HepG2 (cell line): ENCODE data around the gene PCYT2. TPM values are rescaled to one million over a fixed set of nuclear protein-coding genes. Genes with fewer than 3 reads are reported as not detected.

ENCODE experiments used
- BRD4 ChIP-seq: sonication (generic); formaldehyde crosslinking; IDR thresholded peaks from 2 replicates; pipeline ENCODE4 v1.4.0; 2020; ENCODE audit warnings: missing genetic modification reagents
- FOXM1 ChIP-seq: sonication (generic); formaldehyde crosslinking; IDR thresholded peaks from 2 replicates; pipeline ENCODE4 v1.5.0; 2020; ENCODE audit warnings: missing genetic modification reagents
- GATA4 ChIP-seq: sonication (generic); IDR thresholded peaks from 2 replicates; pipeline ENCODE4 v1.6.1; 2016; ENCODE audit warnings: antibody characterized with exemption, low read depth, borderline replicate concordance
- GLMP ChIP-seq: sonication (generic); formaldehyde crosslinking; IDR thresholded peaks from 2 replicates; pipeline ENCODE4 v1.9.0; 2021; ENCODE audit warnings: missing genetic modification reagents, mild to moderate bottlenecking, borderline replicate concordance
- KDM6A ChIP-seq: IDR thresholded peaks from 2 replicates; pipeline ENCODE4 v1.6.1; 2016; ENCODE audit warnings: low read depth
- KLF15 ChIP-seq: sonication (generic); formaldehyde crosslinking; IDR thresholded peaks from 2 replicates; pipeline ENCODE4 v1.8.1; 2023; ENCODE audit warnings: borderline replicate concordance, mild to moderate bottlenecking, inconsistent platforms, missing genetic modification reagents, mixed read lengths
- MAFK ChIP-seq, 2 experiments: IDR thresholded peaks in 1 of 2; conservative IDR thresholded peaks in 1 of 2; 2 replicates each; pipeline ENCODE4 v1.6.1; 2011; ENCODE audit warnings: improper control_type of control experiment in 2 of 2, low read length in 2 of 2
- MAZ ChIP-seq, 2 experiments: sonication (generic) in 1 of 2; formaldehyde crosslinking in 1 of 2; IDR thresholded peaks; 2 replicates each; pipeline versions ENCODE4 v1.5.0 to v1.6.1; 2012 to 2020; ENCODE audit warnings: low read depth in 2 of 2, mild to moderate bottlenecking in 2 of 2, borderline replicate concordance in 1 of 2, improper control_type of control experiment in 1 of 2, low read length in 1 of 2, missing genetic modification reagents in 1 of 2, moderate library complexity in 1 of 2
- MEF2D ChIP-seq: sonication (generic); formaldehyde crosslinking; IDR thresholded peaks from 2 replicates; pipeline ENCODE4 v1.5.1; 2020; ENCODE audit warnings: mild to moderate bottlenecking, missing genetic modification reagents
- NFIC ChIP-seq: IDR thresholded peaks from 2 replicates; pipeline ENCODE4 v1.6.1; 2012; ENCODE audit warnings: mild to moderate bottlenecking, low read length, inconsistent platforms
- NFRKB ChIP-seq: fragments of 450-650 bp; IDR thresholded peaks from 2 replicates; pipeline ENCODE4 v1.6.1; 2017
- PTBP1 ChIP-seq: fragments of 200-400 bp; formaldehyde crosslinking; IDR thresholded peaks from 2 replicates; pipeline ENCODE4 v1.6.1; 2018; ENCODE audit warnings: low read length, low read depth; ENCODE audit not compliant: poor library complexity, severe bottlenecking
- RAD21 ChIP-seq: fragments of 450-650 bp; formaldehyde crosslinking; IDR thresholded peaks from 2 replicates; pipeline ENCODE4 v1.5.0; 2020; ENCODE audit warnings: mild to moderate bottlenecking
- SAFB2 ChIP-seq: sonication (generic); formaldehyde crosslinking; IDR thresholded peaks from 2 replicates; pipeline ENCODE4 v1.5.1; 2020; ENCODE audit warnings: missing genetic modification reagents, low read depth, mild to moderate bottlenecking, borderline replicate concordance
- SMARCC2 ChIP-seq: fragments of 450-650 bp; IDR thresholded peaks from 2 replicates; pipeline ENCODE4 v1.6.1; 2017; ENCODE audit warnings: antibody characterized with exemption, mild to moderate bottlenecking
- STAT5B ChIP-seq: sonication (generic); formaldehyde crosslinking; IDR thresholded peaks from 2 replicates; pipeline ENCODE4 v1.4.0; 2020; ENCODE audit warnings: missing genetic modification reagents
- TARDBP ChIP-seq: sonication (generic); formaldehyde crosslinking; IDR thresholded peaks from 2 replicates; pipeline ENCODE4 v1.8.0; 2022; ENCODE audit warnings: mild to moderate bottlenecking, missing genetic modification reagents
- TCF7 ChIP-seq: sonication (generic); IDR thresholded peaks from 2 replicates; pipeline ENCODE4 v1.6.1; 2016; ENCODE audit warnings: antibody characterized with exemption, low read depth
- YEATS2 ChIP-seq: sonication (generic); formaldehyde crosslinking; IDR thresholded peaks from 2 replicates; pipeline ENCODE4 v1.4.0; 2020; ENCODE audit warnings: missing genetic modification reagents, borderline replicate concordance
- ZFYVE20 ChIP-seq: sonication (generic); formaldehyde crosslinking; IDR thresholded peaks from 2 replicates; pipeline ENCODE4 v1.8.0; 2023; ENCODE audit warnings: low read depth, mild to moderate bottlenecking, moderate library complexity, missing genetic modification reagents, borderline replicate concordance
- ZNF18 ChIP-seq: sonication (generic); formaldehyde crosslinking; IDR thresholded peaks from 2 replicates; pipeline ENCODE4 v1.8.0; 2022; ENCODE audit warnings: mild to moderate bottlenecking, missing genetic modification reagents; ENCODE audit not compliant: insufficient replicate concordance
- ZNF20 ChIP-seq: sonication (generic); formaldehyde crosslinking; IDR thresholded peaks from 2 replicates; pipeline ENCODE4 v1.4.0; 2020; ENCODE audit warnings: mild to moderate bottlenecking, moderate library complexity, missing genetic modification reagents
- ZNF251 ChIP-seq: sonication (generic); formaldehyde crosslinking; IDR thresholded peaks from 2 replicates; pipeline ENCODE4 v1.9.0; 2021; ENCODE audit warnings: mild to moderate bottlenecking, missing genetic modification reagents
- ZNF3 ChIP-seq: IDR thresholded peaks from 2 replicates; pipeline ENCODE4 v1.7.0; 2017; ENCODE audit warnings: inconsistent platforms
- ZNF350 ChIP-seq: sonication (generic); formaldehyde crosslinking; IDR thresholded peaks from 2 replicates; pipeline ENCODE4 v1.4.0; 2020; ENCODE audit warnings: mild to moderate bottlenecking, low read depth, missing genetic modification reagents, borderline replicate concordance
- ZNF691 ChIP-seq: sonication (generic); formaldehyde crosslinking; IDR thresholded peaks from 2 replicates; pipeline ENCODE4 v1.4.0; 2020; ENCODE audit warnings: missing genetic modification reagents, low read depth, mild to moderate bottlenecking, borderline replicate concordance
- ZNF775 ChIP-seq: sonication (generic); formaldehyde crosslinking; IDR thresholded peaks from 2 replicates; pipeline ENCODE4 v1.4.0; 2020; ENCODE audit warnings: missing genetic modification reagents, mild to moderate bottlenecking, moderate library complexity, borderline replicate concordance
- polyA plus RNA-seq, 8 experiments: library from polyadenylated mRNA; depleted of rRNA in 3 of 8; stranded (reverse) in 7 of 8; unstranded in 1 of 8; fragments of >200 nt; fragmentation: Illumina TruSeq in 4 of 8; extraction: Trizol in 4 of 8; gene quantifications; 2 replicates each; pipeline versions ENCODE4 v1.2.1 to v1.2.3, GENCODE V29; 2011 to 2016; ENCODE audit warnings: low read depth in 4 of 8, missing spikeins in 1 of 8, mixed read lengths in 1 of 8; ENCODE audit not compliant: insufficient read depth in 1 of 8
- total RNA-seq, 5 experiments: library from RNA; depleted of rRNA; stranded (reverse); fragments of >200 nt; fragmentation: Illumina TruSeq; extraction: Trizol; gene quantifications; 2 replicates each; pipeline ENCODE4 v1.2.3, GENCODE V29; 2016; ENCODE audit warnings: low read depth in 1 of 5

Gene PCYT2
- total and polyA plus RNA-seq, 2 of the 13 experiments (the other 11 are each of a cell fraction or from before 2014, with no cell fraction given) = 147 to 297 TPM

GRCh38 chr17:81859906-81860755 lies 51.1 kb downstream of the PCYT2 start, which contains the start of gene P4HB (continued):
- TF ChIP-seq ZNF3 (CRISPR knock-in tag) (no peak; the same call in 1 of the 2 replicates), MAZ (IDR thresholded peaks at IDR 0.05; ENCODE audit: borderline replicate concordance, low read depth, low read length) (no peak; the same call in none of the 2 replicates), MAZ (CRISPR knock-in tag; IDR thresholded peaks at IDR 0.05; ENCODE audit: low read depth) (peak; percentile 41), ZNF20 (CRISPR knock-in tag) (no peak), ZNF251 (CRISPR knock-in tag) (0 out of 2 replicates have a peak, but pooled peaks have one; percentile 66), KDM6A (no peak), MAFK (conservative IDR thresholded peaks at IDR 0.05 in 1 of 2, IDR thresholded peaks at IDR 0.05 in 1 of 2; ENCODE audit: low read length in 2 of 2) (no peak), GATA4 (peak; percentile 71; the same call in 1 of the 2 replicates), SMARCC2 (no peak), TCF7 (no peak), SAFB2 (CRISPR knock-in tag) (peak; percentile 33; the same call in 1 of the 2 replicates), ZNF350 (CRISPR knock-in tag) (no peak), ZFYVE20 (CRISPR knock-in tag) (peak; percentile 91; the same call in 1 of the 2 replicates), TARDBP (CRISPR knock-in tag) (no peak), ZNF691 (CRISPR knock-in tag) (peak; percentile 46; the same call in 1 of the 2 replicates), PTBP1 (no peak), RAD21 (CRISPR knock-in tag) (peak; percentile 85), YEATS2 (no peak), NFRKB (no peak), BRD4 (CRISPR knock-in tag) (0 out of 2 replicates have a peak, but pooled peaks have one; percentile 37), KLF15 (CRISPR knock-in tag) (no peak), ZNF18 (CRISPR knock-in tag) (no peak), STAT5B (CRISPR knock-in tag) (no peak), MEF2D (CRISPR knock-in tag) (no peak), FOXM1 (peak; percentile 68; the same call in 1 of the 2 replicates), ZNF775 (CRISPR knock-in tag) (no peak), GLMP (CRISPR knock-in tag) (no peak), NFIC (no peak)
